Measurements from ENCODE around the gene NDUFA8. TPM values are rescaled to one million over a fixed set of nuclear protein-coding genes. Genes with fewer than 3 reads are reported as not detected.

The NDUFA8 gene
- total and polyA plus RNA-seq, 9 of the 15 experiments (the other 6 are each of a cell fraction or from before 2014, with no cell fraction given), result 105 to 212 (median 133) TPM

GRCh38 chr9:122206118-122207046 is 46.8 kb upstream of the NDUFA8 start:
- ATAC-seq (no peak), DNase-seq (ENCODE audit: extremely low read depth in 1 of 4, low spot score in 3 of 4) (no peak), FAIRE-seq (no peak)
- ChIA-PET CTCF (ENCODE audit: low intra/inter-chr PET ratio) (no interaction called here), POLR2A (interaction anchor here (0.6 to 1.2 kb wide), 4 partner anchors 8 to 59 kb away, joined by 3 to 5 read pairs (median 3); partner anchors contain the start of genes MRRF and RBM18)
- H3K4me3 ChIP-seq, result no peak overlapping the region
- WGBS (ENCODE audit: insufficient coverage, low coverage, missing lambda C conversion rate), result 82% methylated on average over 8 of the region's 9 CpGs
- no peak overlapping the region for H3K27ac ChIP-seq (ENCODE audit: extremely low read depth, low read depth, low read length)
- H3K36me3 ChIP-seq (ENCODE audit: control insufficient read depth, insufficient read depth, low read length), result peaks cover 49% of the 10 kb centered on the region; the same call in 2 of the 3 replicates
- no TSS peak for BruUV-seq (replicated peaks)
- intact Hi-C loops (cut with micrococcal nuclease) (no loop called here), in situ Hi-C loops (cut with MboI) (no loop called here)
- no peak for TF ChIP-seq ATF1 (CRISPR knock-in tag; IDR thresholded peaks at IDR 0.05)
- no peak for TF ChIP-seq ATF1 (tag; IDR thresholded peaks at IDR 0.05)
- no peak for TF ChIP-seq DIDO1 (tag; IDR thresholded peaks at IDR 0.05; ENCODE audit: low read depth)
- TF ChIP-seq CHD7 (IDR thresholded peaks at IDR 0.05; ENCODE audit: low read depth, low read length), result no peak
- no peak for TF ChIP-seq MYC (IDR thresholded peaks at IDR 0.05; ENCODE audit: low read depth, low read length)
- no peak for TF ChIP-seq MYC (CRISPR knock-in tag; IDR thresholded peaks at IDR 0.05; ENCODE audit: borderline replicate concordance, low read depth)
- TF ChIP-seq ZBED1 (IDR thresholded peaks at IDR 0.05), result no peak
- TF ChIP-seq CREM (IDR thresholded peaks at IDR 0.05; ENCODE audit: low read depth), result no peak
- H3K4me2 ChIP-seq (ENCODE audit: insufficient read depth, low read length), result no peak overlapping the region
- 0 out of 2 replicates have a peak, but pooled peaks cover 4% of the 10 kb centered on the region for H4K20me1 ChIP-seq (replicated peaks; ENCODE audit: control insufficient read depth, insufficient read depth, low read length)
- H3K9me3 ChIP-seq (replicated peaks; ENCODE audit: control insufficient read depth, insufficient read depth, low read depth, low read length), result no peaks in the 10 kb centered on the region
- no peaks in the 10 kb centered on the region for H3K9me1 ChIP-seq (ENCODE audit: control insufficient read depth, insufficient read depth, low read length)
- peak overlapping the region in 1 of 2 experiments; percentile 19; a peak in 1 of 4 replicates for H3K9ac ChIP-seq (ENCODE audit: insufficient read depth in 1 of 2, low read depth in 2 of 2, low read length in 2 of 2)
- H3K4me1 ChIP-seq (replicated peaks in 1 of 2; ENCODE audit: control insufficient read depth in 2 of 2, insufficient read depth in 2 of 2, low read length in 2 of 2), result peaks cover 0 to 4% of the 10 kb centered on the region in 2 experiments; a peak in 1 of 5 replicates
- H3K27me3 ChIP-seq (ENCODE audit: control insufficient read depth in 2 of 2, insufficient read depth in 2 of 2, low read length in 2 of 2), result no peaks in the 10 kb centered on the region
- H3K79me2 ChIP-seq (ENCODE audit: control insufficient read depth, insufficient read depth, low read length), result peaks cover 4% of the 10 kb centered on the region
- H2AFZ ChIP-seq (ENCODE audit: low read depth, low read length), result no peak overlapping the region

Data from K562 (cell line).